Caco-2 (cell line): Measurements from ENCODE around the gene CTSD. TPM values are rescaled to one million over a fixed set of nuclear protein-coding genes. Genes with fewer than 3 reads are reported as not detected.

Experiments
- BruUV-seq: library from RNA; stranded (reverse); fragments of 400-500 nt; replicated peaks from 2 replicates; lab custom pipeline; 2021; lab: Mats Ljungman, UMichigan
- CTCF ChIA-PET: fragments of 300-600 bp; sonication (Branson Sonifier 250); formaldehyde crosslinking; loops from one replicate; lab custom pipeline; 2022; ENCODE audit warnings: antibody characterized with exemption; lab: Charles Lee
- POLR2A ChIA-PET: fragments of 300-600 bp; sonication (Branson Sonifier 250); formaldehyde crosslinking; loops from one replicate; lab custom pipeline; 2022; ENCODE audit warnings: antibody characterized with exemption; lab: Charles Lee
- DNase-seq, 2 experiments: peaks; one replicate each; pipeline versions ENCODE4 v3.0.0 to v3.0.0-alpha.2; 2020 to 2022
- H3K27me3 ChIP-seq: replicated peaks from 2 replicates; pipeline ENCODE4 v1.6.0; 2011; ENCODE audit warnings: low read length; ENCODE audit not compliant: control insufficient read depth, insufficient read depth
- H3K36me3 ChIP-seq: 2 replicates; pipeline ENCODE4 v1.5.1; 2011; ENCODE audit warnings: low read length; ENCODE audit not compliant: control insufficient read depth, insufficient read depth
- H3K4me1 ChIP-seq: fragments of 250-450 bp; sonication (Bioruptor Pico); 2 replicates; pipeline ENCODE4 v1.5.1; 2020; ENCODE audit warnings: mild to moderate bottlenecking
- H3K4me3 ChIP-seq: 2 replicates; pipeline ENCODE4 v1.5.1; 2011; ENCODE audit warnings: low read depth, mild to moderate bottlenecking, control low read depth, low read length
- H3K9me3 ChIP-seq: fragments of 250-450 bp; sonication (Bioruptor Pico); 2 replicates; pipeline ENCODE4 v1.5.1; 2020; ENCODE audit warnings: mild to moderate bottlenecking, moderate library complexity
- H3K27ac Mint-ChIP-seq: one replicate; pipeline ENCODE4 v1.8.0; 2022; ENCODE audit warnings: mixed read lengths; ENCODE audit not compliant: unreplicated experiment
- H3K27me3 Mint-ChIP-seq: one replicate; pipeline ENCODE4 v1.8.0; 2022; ENCODE audit warnings: mixed read lengths; ENCODE audit not compliant: insufficient read depth, unreplicated experiment
- H3K36me3 Mint-ChIP-seq: one replicate; pipeline ENCODE4 v1.8.0; 2022; ENCODE audit warnings: mild to moderate bottlenecking, mixed read lengths; ENCODE audit not compliant: insufficient read depth, unreplicated experiment
- H3K4me1 Mint-ChIP-seq: one replicate; pipeline ENCODE4 v1.8.0; 2022; ENCODE audit warnings: low read depth, mixed read lengths; ENCODE audit not compliant: unreplicated experiment
- H3K4me3 Mint-ChIP-seq: one replicate; pipeline ENCODE4 v1.8.0; 2022; ENCODE audit warnings: mild to moderate bottlenecking, moderate library complexity, mixed read lengths; ENCODE audit not compliant: unreplicated experiment
- H3K9me3 Mint-ChIP-seq: one replicate; pipeline ENCODE4 v1.8.0; 2022; ENCODE audit warnings: mixed read lengths; ENCODE audit not compliant: unreplicated experiment
- intact Hi-C: fragments of 100-400 bp; cut with micrococcal nuclease; formaldehyde crosslinking; loops from one replicate; pipeline ENCODE4 v1.10.0; 2022; ENCODE audit not compliant: unreplicated experiment
- total RNA-seq: library from RNA; stranded (reverse); gene quantifications from 2 replicates; pipeline ENCODE4 v1.2.3, GENCODE V29; 2022
- TF ChIP-seq, protein P1 (sequence below), 2 experiments: fragments of 200-600 bp in 1 of 2; IDR thresholded peaks; 1 replicate in 1 of 2; 2 replicates in 1 of 2; pipeline versions ENCODE4 v1.5.1 to v1.8.0; 2011 to 2022; ENCODE audit warnings: antibody characterized with exemption in 1 of 2, control low read depth in 1 of 2, inconsistent platforms in 1 of 2, low read depth in 1 of 2, low read length in 1 of 2, mild to moderate bottlenecking in 1 of 2, moderate library complexity in 1 of 2; ENCODE audit not compliant: insufficient read depth in 1 of 2, severe bottlenecking in 1 of 2, unreplicated experiment in 1 of 2

The CTSD gene
- total RNA-seq, 1 experiment from 2014 or later: 335 TPM

DNA sequence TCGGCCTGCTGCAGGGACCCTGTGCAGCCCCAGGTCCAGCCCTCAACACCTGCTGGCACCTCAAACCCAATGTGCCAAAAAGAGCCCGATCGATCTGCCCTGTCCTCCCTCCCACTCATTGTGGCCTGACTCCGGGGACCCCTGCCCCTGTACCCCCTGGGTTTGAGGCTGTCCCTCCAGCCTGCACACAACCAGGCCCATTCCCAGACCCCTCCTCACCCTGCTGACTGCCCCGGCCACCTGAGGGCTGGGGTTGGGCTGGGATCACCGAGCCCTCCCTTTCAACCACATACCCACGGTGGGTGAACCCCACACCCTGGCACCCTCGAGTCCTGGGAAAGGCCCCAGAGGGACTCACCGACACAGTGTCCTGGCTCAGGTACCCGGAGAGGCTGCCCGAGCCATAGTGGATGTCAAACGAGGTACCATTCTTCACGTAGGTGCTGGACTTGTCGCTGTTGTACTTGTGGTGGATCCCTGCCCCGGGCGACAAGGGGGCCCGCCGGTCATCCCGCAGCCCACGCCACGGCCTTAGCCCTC, 5.0 kb downstream of the CTSD start:
- no peaks in the 10 kb centered on the region for H3K9me3 ChIP-seq
- ChIA-PET POLR2A (no interaction called here), CTCF (no interaction called here)
- TF ChIP-seq, protein P1, sequence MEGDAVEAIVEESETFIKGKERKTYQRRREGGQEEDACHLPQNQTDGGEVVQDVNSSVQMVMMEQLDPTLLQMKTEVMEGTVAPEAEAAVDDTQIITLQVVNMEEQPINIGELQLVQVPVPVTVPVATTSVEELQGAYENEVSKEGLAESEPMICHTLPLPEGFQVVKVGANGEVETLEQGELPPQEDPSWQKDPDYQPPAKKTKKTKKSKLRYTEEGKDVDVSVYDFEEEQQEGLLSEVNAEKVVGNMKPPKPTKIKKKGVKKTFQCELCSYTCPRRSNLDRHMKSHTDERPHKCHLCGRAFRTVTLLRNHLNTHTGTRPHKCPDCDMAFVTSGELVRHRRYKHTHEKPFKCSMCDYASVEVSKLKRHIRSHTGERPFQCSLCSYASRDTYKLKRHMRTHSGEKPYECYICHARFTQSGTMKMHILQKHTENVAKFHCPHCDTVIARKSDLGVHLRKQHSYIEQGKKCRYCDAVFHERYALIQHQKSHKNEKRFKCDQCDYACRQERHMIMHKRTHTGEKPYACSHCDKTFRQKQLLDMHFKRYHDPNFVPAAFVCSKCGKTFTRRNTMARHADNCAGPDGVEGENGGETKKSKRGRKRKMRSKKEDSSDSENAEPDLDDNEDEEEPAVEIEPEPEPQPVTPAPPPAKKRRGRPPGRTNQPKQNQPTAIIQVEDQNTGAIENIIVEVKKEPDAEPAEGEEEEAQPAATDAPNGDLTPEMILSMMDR (IDR thresholded peaks at IDR 0.05; ENCODE audit: insufficient read depth in 1 of 2, low read depth in 1 of 2, low read length in 1 of 2, severe bottlenecking in 1 of 2, unreplicated experiment in 1 of 2): no peak
- DNase-seq: no peak
- intact Hi-C loops: no loop called here
- Mint-ChIP-seq H3K36me3 (peaks cover 35% of the 10 kb centered on the region), H3K9me3 (no peaks in the 10 kb centered on the region), H3K27me3 (no peaks in the 10 kb centered on the region), H3K4me3 (no peak overlapping the region), H3K27ac (no peak overlapping the region), H3K4me1 (peaks cover 7% of the 10 kb centered on the region)
- H3K27me3 ChIP-seq: no peaks in the 10 kb centered on the region
- peaks cover 1% of the 10 kb centered on the region; the same call in 1 of the 2 replicates for H3K36me3 ChIP-seq
- BruUV-seq: no TSS peak
- H3K4me1 ChIP-seq: peaks cover 7% of the 10 kb centered on the region
- H3K4me3 ChIP-seq: no peak overlapping the region

DNA sequence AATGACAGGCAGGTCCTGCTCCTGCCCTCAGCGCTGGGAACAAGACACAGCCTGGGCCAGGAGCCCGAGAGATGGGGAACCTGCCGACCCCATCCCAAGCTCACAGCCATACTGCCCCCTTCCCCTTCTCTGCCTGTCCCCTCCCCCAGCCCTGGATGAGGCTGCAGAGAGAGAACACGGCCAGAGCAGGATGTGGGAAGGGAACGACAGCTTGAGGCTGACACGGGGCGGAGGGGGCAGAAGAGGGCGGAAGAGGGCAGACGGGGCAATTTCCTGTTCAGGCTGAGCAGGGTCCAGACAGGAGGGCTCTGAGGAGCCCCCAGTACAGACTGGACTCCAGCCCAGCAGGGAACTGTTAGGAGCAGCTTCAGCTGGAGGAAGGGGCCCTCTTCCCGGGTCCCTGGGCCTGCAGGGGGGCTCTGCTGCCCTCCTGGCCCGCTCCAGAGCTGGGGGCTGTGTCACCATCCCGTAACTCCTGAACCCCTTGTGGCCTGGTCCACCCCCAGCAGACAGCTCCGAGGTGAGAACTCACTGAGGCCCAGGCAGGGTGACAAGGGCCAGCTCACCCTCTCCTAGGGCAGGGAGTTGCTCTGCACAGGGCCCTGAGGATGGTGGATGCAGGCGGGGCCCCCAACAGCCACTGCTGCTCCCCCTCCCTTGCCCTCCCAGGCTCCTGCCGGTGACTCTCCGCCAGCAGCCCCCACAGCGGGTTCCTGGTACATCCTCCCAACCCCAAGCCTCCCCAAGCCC, 5.7 kb downstream of the CTSD start:
- H3K9me3 ChIP-seq: no peaks in the 10 kb centered on the region
- H3K4me1 ChIP-seq: peaks cover 7% of the 10 kb centered on the region
- H3K27ac Mint-ChIP-seq: no peak overlapping the region
- ChIA-PET CTCF (interaction anchor here (1.0 kb wide), 1 partner anchor 8 kb away, joined by 3 read pairs; no protein-coding TSS in a partner anchor), POLR2A (no interaction called here)
- BruUV-seq: no TSS peak
- intact Hi-C loops: no loop called here
- no peak overlapping the region for H3K4me3 ChIP-seq
- no peaks in the 10 kb centered on the region for H3K9me3 Mint-ChIP-seq
- H3K27me3 ChIP-seq: no peaks in the 10 kb centered on the region
- peaks cover 7% of the 10 kb centered on the region for H3K4me1 Mint-ChIP-seq
- no peak overlapping the region for H3K4me3 Mint-ChIP-seq
- DNase-seq: no peak
- peaks cover 1% of the 10 kb centered on the region for H3K36me3 ChIP-seq
- TF ChIP-seq, protein P1 (IDR thresholded peaks at IDR 0.05; ENCODE audit: insufficient read depth in 1 of 2, low read depth in 1 of 2, low read length in 1 of 2, severe bottlenecking in 1 of 2, unreplicated experiment in 1 of 2): no peak
- peaks cover 39% of the 10 kb centered on the region for H3K36me3 Mint-ChIP-seq
- no peaks in the 10 kb centered on the region for H3K27me3 Mint-ChIP-seq

DNA sequence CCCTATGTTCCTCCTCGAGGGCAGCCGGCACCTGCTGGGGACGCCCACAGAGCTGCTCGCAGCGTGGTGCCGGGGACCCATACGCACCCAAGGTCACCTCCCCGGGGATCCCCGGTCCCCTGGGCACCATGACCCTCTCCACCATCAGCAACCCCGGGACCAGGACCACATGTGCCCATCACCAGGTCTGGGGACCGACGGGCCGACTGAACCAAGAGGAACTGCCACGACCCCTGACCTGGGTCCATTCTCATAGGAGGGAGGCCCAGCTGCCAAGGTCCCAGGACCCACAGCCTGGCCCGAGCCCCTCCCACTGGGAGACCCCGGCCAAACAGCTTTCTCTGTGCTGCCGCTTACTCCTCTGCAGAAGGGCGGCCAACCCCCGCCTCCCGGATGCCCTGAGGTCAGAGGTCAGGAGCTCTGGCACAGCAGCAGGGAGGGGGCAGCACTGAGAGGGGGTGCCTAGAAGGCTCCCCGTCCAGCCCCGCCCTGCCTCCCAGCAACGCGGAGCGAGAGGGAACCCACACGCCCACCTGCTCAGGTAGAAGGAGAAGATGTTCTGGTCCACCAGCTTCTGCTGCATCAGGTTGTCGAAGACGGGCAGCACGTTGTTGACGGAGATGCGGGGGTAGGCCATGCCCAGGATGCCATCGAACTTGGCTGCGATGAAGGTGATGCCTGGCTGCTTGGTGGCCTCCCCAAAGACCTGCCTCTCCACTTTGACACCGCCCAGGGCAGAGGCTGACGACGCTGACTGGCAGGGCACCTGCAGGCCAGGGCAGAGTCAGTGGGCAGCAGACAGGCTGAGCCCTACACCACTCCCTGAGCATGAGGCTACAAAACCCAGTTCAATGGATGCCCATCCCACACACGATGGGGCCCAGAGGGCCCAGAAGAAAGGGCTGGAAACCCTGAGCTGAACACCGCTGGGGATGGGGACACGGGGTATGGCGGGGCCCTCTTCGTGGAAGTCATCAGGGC, 6.6 kb downstream of the CTSD start:
- ChIA-PET CTCF (interaction anchor here (0.5 to 1.0 kb wide), 2 partner anchors 9 to 28 kb away, joined by 3 read pairs; no protein-coding TSS in a partner anchor), POLR2A (no interaction called here)
- Mint-ChIP-seq H3K9me3 (no peaks in the 10 kb centered on the region), H3K27me3 (no peaks in the 10 kb centered on the region), H3K27ac (no peak overlapping the region), H3K4me1 (peaks cover under 1% of the 10 kb centered on the region), H3K36me3 (peaks cover 40% of the 10 kb centered on the region), H3K4me3 (no peak overlapping the region)
- no peak for DNase-seq
- intact Hi-C loops: no loop called here
- BruUV-seq: no TSS peak
- Histone ChIP-seq H3K4me3 (no peak overlapping the region), H3K36me3 (peaks cover 1% of the 10 kb centered on the region), H3K4me1 (no peaks in the 10 kb centered on the region; the same call in 1 of the 2 replicates), H3K9me3 (no peaks in the 10 kb centered on the region), H3K27me3 (no peaks in the 10 kb centered on the region)
- TF ChIP-seq, protein P1 (IDR thresholded peaks at IDR 0.05; ENCODE audit: insufficient read depth in 1 of 2, low read depth in 1 of 2, low read length in 1 of 2, severe bottlenecking in 1 of 2, unreplicated experiment in 1 of 2): no peak
